ENCODE measurements around the gene MAPKAPK2.

- no peak for TF ChIP-seq CTCF (IDR thresholded peaks at IDR 0.05 in 8 of 11, conservative IDR thresholded peaks at IDR 0.05 in 3 of 11)
- TF ChIP-seq POLR2A (IDR thresholded peaks at IDR 0.05): peak in 1 of 3 donors; percentile 18
Measured at GRCh38 chr1:206684478-206685333, at the start of gene MAPKAPK2.

Measured in spleen (tissue), 7 donors.